GM13976 (cell line): ENCODE results near the gene CRYGB.
"Not testable (repeated sequence)": the region's sequence is repeated elsewhere in the genome, so short reads cannot be mapped to it uniquely, and the experiment has no call there.

Experiments used
- DNase-seq: peaks from one replicate; pipeline ENCODE4 v3.0.0; 2012; ENCODE audit warnings: low spot score
- CTCF ChIP-seq: IDR thresholded peaks from 2 replicates; pipeline ENCODE4 v1.5.1; 2012; ENCODE audit warnings: borderline replicate concordance, mild to moderate bottlenecking; ENCODE audit not compliant: insufficient read depth; ENCODE audit errors: extremely low read depth, missing control alignments, control extremely low read depth
- in situ Hi-C: fragments of 300-500 bp; cut with MboI; formaldehyde crosslinking; loops from one replicate; pipeline ENCODE4 v1.12.0; 2022; ENCODE audit warnings: low sequenced_read_pairs, mixed read lengths, inconsistent platforms; ENCODE audit not compliant: unreplicated experiment

CRYGB gene

GRCh38 chr2:208099682-208100470 lies 46.1 kb downstream of the CRYGB start:
- in situ Hi-C loops: no loop called here
- TF ChIP-seq CTCF: no peak
- no peak for DNase-seq

- DNase-seq, in situ Hi-C loops: not testable (repeated sequence)
These were observed 47.3 kb downstream of the CRYGB start for GRCh38 chr2:208098701-208099100.

- TF ChIP-seq CTCF: no peak
- in situ Hi-C loops: no loop called here
- no peak for DNase-seq
These were observed 47.7 kb downstream of the CRYGB start for GRCh38 chr2:208098267-208098666.

- no peak for TF ChIP-seq CTCF
These were observed 48.2 kb downstream of the CRYGB start for GRCh38 chr2:208097801-208098200.

GRCh38 chr2:208097313-208097712 lies 48.6 kb downstream of the CRYGB start:
- DNase-seq: no peak
- TF ChIP-seq CTCF: no peak
- in situ Hi-C loops: no loop called here

More at GRCh38 chr2:208097801-208098200, 48.2 kb downstream of the CRYGB start:
- in situ Hi-C loops: no loop called here
- no peak for DNase-seq

GRCh38 chr2:208096080-208096479 lies 49.9 kb downstream of the CRYGB start:
- in situ Hi-C loops: no loop called here
- DNase-seq: no peak
- no peak for TF ChIP-seq CTCF

GRCh38 chr2:208093128-208093527 lies 52.8 kb downstream of the CRYGB start:
- TF ChIP-seq CTCF: no peak
- DNase-seq: no peak
- in situ Hi-C loops: no loop called here
